Activated CD8-positive, alpha-beta T cell treated with anti-CD3 and anti-CD28 coated beads, Interleukin-2, amount 10 ng/mL, durations not matched to agents 7 days and 5 days (primary cell): ENCODE results near the gene PLOD1. TPM values are rescaled to one million over a fixed set of nuclear protein-coding genes. Genes with fewer than 3 reads are reported as not detected.
A peak's percentile ranks its signal among the peaks of the same experiment; 100 is the strongest.
"Not testable (repeated sequence)": the region's sequence is repeated elsewhere in the genome, so short reads cannot be mapped to it uniquely, and the experiment has no call there.

Source experiments
- ATAC-seq: fragments of 150-1000 bp; cut with Tn5 transposase; one replicate; pipeline ENCODE4 v1.10.0; 2021; ENCODE audit warnings: moderate library complexity
- CTCF ChIA-PET: fragments of 350-600 bp; sonication (Branson Sonifier 250); formaldehyde crosslinking; loops from one replicate; lab custom pipeline; 2021; ENCODE audit warnings: antibody characterized with exemption; lab: Charles Lee
- POLR2A ChIA-PET: fragments of 350-600 bp; sonication (Branson Sonifier 250); formaldehyde crosslinking; loops from one replicate; lab custom pipeline; 2021; ENCODE audit warnings: antibody characterized with exemption; lab: Charles Lee
- DNase-seq: peaks from one replicate; pipeline ENCODE4 v3.0.0-alpha.2; 2020
- H3K27ac Mint-ChIP-seq: one replicate; pipeline ENCODE4 v1.8.0; 2021; ENCODE audit warnings: mild to moderate bottlenecking, mixed read lengths
- H3K27me3 Mint-ChIP-seq: one replicate; pipeline ENCODE4 v1.8.0; 2021; ENCODE audit warnings: low read depth, mixed read lengths
- H3K36me3 Mint-ChIP-seq: one replicate; pipeline ENCODE4 v1.8.0; 2021; ENCODE audit warnings: low read depth, mixed read lengths
- H3K4me1 Mint-ChIP-seq: one replicate; pipeline ENCODE4 v1.8.0; 2021; ENCODE audit warnings: low read depth, mixed read lengths
- H3K4me3 Mint-ChIP-seq: one replicate; pipeline ENCODE4 v1.8.0; 2021; ENCODE audit warnings: mild to moderate bottlenecking, mixed read lengths
- H3K9me3 Mint-ChIP-seq: one replicate; pipeline ENCODE4 v1.8.0; 2022; ENCODE audit warnings: mixed read lengths; ENCODE audit not compliant: insufficient read depth
- total RNA-seq, 2 experiments: library from RNA; stranded (reverse); gene quantifications; one replicate each; pipeline ENCODE4 v1.2.3, GENCODE V29; 2021

The PLOD1 gene
- total RNA-seq, 2 experiments from 2014 or later: 25.0 to 26.1 TPM

DNA sequence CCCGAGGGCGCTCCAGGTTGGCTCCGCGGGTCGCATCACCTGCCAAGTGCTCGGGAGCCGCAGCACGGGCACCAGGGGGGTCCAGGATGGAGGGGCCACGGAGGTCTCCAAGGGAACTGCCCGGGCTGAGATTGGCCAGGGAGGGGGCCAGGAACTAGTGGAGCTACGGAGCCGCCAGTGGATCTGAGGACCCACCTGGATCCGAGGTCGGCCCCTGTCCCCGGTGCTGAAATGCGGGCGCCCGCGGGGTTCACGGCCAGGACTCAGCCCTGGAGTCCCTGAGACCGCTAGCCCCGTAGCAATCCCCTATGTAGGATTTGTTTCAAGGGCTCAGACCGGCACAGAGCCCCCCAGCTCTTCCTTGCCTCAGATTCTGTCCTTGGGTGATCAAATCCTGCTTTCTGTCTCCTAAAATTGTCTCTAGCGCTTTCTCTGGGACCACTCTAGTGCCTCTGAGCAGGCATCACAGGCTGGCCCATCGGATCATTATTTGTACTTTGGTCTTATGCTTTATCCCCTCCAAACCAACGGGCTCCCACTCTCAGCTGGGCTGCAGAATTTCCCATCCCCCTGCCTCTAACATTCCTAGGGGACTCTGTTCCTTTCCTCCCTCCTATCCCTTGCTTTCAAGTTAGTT, 35.6 kb upstream of the PLOD1 start:
- Mint-ChIP-seq H3K4me3 (no peak overlapping the region), H3K36me3 (no peaks in the 10 kb centered on the region), H3K9me3 (no peaks in the 10 kb centered on the region), H3K27ac (no peak overlapping the region), H3K27me3 (peaks cover 37% of the 10 kb centered on the region), H3K4me1 (no peaks in the 10 kb centered on the region)
- DNase-seq: peak; percentile 45
- ChIA-PET POLR2A (interaction anchor here (1.3 to 2.4 kb wide), 2 partner anchors 9 to 11 kb away, joined by 9 to 50 read pairs; no protein-coding TSS in a partner anchor), CTCF (interaction anchor here (1.4 kb wide), 1 partner anchor 9 kb away, joined by 5 read pairs; no protein-coding TSS in a partner anchor)
- peak; percentile 64 for ATAC-seq

DNA sequence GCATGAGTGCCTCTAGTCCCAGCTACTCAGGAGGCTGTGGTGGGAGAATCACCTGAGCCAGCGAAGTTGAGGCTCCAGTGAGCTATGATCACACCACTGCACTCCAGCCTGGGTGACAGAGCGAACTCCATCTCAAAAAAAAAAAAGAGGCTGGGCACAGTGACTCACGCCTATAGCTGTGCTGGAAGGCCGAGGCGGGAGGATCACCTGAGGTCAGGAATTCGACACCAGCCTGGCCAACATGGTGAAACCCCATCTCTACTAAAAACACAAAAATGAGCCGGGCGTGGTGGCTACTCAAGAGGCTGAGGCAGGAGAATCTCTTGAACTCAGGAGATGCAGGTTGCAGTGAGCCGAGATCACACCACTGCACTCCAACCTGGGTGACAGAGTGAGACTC, 33.1 kb upstream of the PLOD1 start:
- H3K9me3 Mint-ChIP-seq, POLR2A ChIA-PET, H3K4me3 Mint-ChIP-seq, CTCF ChIA-PET, DNase-seq, ATAC-seq, H3K27ac Mint-ChIP-seq, H3K36me3 Mint-ChIP-seq: not testable (repeated sequence)
- peaks cover 20% of the 10 kb centered on the region for H3K4me1 Mint-ChIP-seq
- peaks cover 33% of the 10 kb centered on the region for H3K27me3 Mint-ChIP-seq

DNA sequence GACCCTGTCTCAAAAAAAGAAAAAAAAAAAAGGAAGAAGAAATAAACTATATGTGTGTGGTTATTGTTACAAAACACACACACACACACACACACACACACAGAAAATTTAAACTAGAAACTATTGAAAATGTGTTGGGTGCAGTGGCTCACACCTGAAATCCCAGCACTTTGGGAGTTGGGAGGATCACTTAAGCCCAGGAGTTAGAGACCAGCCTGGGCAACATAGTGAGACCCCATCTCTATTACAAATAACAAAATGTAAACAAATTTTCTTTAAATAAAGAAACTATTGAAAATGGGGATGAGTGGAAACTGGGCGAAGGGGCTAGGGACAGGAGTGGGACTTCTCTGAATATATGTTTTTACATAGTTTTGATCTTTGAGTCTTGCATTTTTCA, 31.3 kb upstream of the PLOD1 start:
- H3K4me3 Mint-ChIP-seq: no peak overlapping the region
- peaks cover 35% of the 10 kb centered on the region for H3K4me1 Mint-ChIP-seq
- DNase-seq (no peak), ATAC-seq (no peak)
- H3K36me3 Mint-ChIP-seq: peaks cover 4% of the 10 kb centered on the region
- peaks cover 20% of the 10 kb centered on the region for H3K27me3 Mint-ChIP-seq
- no peaks in the 10 kb centered on the region for H3K9me3 Mint-ChIP-seq
- H3K27ac Mint-ChIP-seq: no peak overlapping the region
- ChIA-PET POLR2A (no interaction called here), CTCF (no interaction called here)

DNA sequence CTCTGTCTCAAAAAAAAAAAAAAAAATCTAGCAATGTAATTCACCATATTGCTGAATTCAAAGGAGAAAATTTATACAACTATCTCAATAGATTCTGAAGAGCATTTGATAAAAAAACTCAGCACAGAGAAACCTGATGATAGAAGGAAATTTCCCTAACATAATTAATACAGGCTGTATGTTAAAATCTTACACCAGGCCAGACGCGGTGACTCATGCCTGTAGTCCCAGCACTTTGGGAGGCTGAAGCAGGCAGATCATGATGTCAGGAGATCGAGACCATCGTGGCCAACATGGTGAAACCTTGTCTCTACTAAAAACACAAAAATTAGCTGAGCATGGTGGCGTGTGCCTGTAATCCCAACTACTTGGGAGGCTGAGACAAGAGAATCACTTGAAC, 30.4 kb upstream of the PLOD1 start:
- POLR2A ChIA-PET, CTCF ChIA-PET: not testable (repeated sequence)

DNA sequence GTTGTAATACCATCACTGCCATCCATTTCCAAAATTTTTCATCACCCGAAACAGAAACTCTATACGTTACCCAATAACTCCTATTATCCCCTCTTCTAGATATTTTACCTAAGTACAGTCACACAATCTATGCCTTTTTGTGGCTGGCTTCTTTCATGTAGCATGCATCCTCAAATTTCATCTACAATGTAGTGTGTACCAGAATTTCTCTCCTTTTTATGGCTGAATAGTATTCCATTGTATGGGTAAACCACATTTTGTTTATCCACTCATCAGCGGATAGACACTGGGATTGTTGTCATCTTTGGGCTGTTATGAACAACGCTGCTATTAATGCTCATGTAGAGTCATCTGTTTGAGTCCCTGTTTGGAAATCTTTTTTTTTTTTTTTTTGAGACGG, 29.5 kb upstream of the PLOD1 start:
- CTCF ChIA-PET: no interaction called here
- Mint-ChIP-seq H3K4me3 (peak overlapping the region; percentile 37), H3K9me3 (no peaks in the 10 kb centered on the region), H3K27ac (no peak overlapping the region), H3K36me3 (peaks cover 8% of the 10 kb centered on the region), H3K4me1 (peaks cover 49% of the 10 kb centered on the region), H3K27me3 (peaks cover 13% of the 10 kb centered on the region)
- ATAC-seq (no peak), DNase-seq (no peak)
- POLR2A ChIA-PET: no interaction called here

More for the DNA sequence above, 30.4 kb upstream of the PLOD1 start:
- Mint-ChIP-seq H3K27me3 (peaks cover 18% of the 10 kb centered on the region), H3K4me1 (peaks cover 43% of the 10 kb centered on the region)
- H3K4me3 Mint-ChIP-seq, DNase-seq, H3K36me3 Mint-ChIP-seq, H3K9me3 Mint-ChIP-seq, ATAC-seq, H3K27ac Mint-ChIP-seq: not testable (repeated sequence)

DNA sequence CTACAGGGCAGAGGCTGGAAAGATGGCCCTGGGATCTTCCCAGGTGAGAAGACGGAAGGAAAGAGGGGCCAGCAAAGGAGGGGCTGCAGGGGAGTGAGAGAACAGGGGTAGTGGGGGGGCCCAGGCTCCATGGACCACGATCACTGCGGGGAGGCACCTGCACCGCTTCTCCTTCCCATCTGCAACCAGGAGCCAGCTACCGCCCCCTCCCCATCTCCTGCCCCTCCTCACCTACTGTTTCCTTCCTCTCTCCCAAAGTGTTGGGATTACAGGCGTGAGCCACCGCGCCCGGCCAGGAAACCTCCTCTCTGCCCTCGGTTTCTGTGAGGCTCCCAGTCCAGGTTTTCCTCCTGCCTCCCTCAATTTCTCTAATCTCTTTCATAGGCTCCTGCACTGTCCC, 27.6 kb upstream of the PLOD1 start:
- POLR2A ChIA-PET: interaction anchor here (4.5 kb wide), 1 partner anchor 65 kb away, joined by 138 read pairs; no protein-coding TSS in a partner anchor
- no peak for DNase-seq
- no peak for ATAC-seq
- CTCF ChIA-PET: no interaction called here
- peaks cover 8% of the 10 kb centered on the region for H3K36me3 Mint-ChIP-seq
- peaks cover 56% of the 10 kb centered on the region for H3K4me1 Mint-ChIP-seq
- H3K9me3 Mint-ChIP-seq: no peaks in the 10 kb centered on the region
- H3K27ac Mint-ChIP-seq: no peak overlapping the region
- peaks cover 9% of the 10 kb centered on the region for H3K27me3 Mint-ChIP-seq
- H3K4me3 Mint-ChIP-seq: no peak overlapping the region

DNA sequence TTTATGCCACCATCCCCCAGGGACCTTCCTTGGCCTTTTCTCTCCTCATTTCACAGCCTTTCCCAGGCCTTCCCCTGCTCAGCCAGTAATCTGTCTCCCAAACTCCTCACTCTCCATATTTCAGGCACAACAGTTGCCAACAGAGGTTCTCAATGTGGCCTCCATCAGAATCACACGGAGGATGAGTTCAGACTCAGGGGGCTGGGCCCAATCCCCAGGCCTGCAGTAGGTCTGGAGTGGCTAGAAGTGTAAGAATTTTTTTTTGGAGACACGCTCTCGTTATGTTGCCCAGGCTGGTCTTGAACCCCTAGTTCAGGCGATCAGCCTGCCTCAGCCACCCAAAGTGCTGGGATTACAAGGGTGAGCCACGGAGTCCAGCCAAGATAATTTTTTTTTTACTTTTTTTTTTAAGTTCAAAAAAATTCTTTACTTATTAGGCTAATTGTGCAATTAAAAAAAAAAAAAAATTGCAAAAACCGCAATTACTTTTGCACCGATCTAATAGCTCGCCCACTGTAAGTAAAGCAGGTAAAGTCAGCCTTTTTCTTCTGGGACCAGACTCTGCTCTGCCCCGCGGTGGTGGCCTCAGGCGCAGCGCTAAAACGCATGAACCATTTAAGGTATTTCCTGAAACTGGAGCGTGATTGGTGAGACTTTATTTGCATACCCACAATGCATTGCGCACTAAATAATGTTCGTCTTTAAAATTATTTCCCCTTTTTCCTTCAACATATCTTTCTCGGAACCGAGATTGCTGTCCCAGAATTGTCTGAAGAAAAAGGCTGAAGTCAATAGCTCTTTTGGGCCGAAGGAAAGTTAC, 27.0 kb upstream of the PLOD1 start:
- Mint-ChIP-seq H3K27me3 (peaks cover 5% of the 10 kb centered on the region), H3K36me3 (peaks cover 8% of the 10 kb centered on the region), H3K27ac (peak overlapping the region; percentile 100), H3K4me3 (peak overlapping the region; percentile 81), H3K4me1 (peaks cover 56% of the 10 kb centered on the region), H3K9me3 (no peaks in the 10 kb centered on the region)
- ATAC-seq: peak; percentile 47
- POLR2A ChIA-PET: interaction anchor here (0.5 to 5.0 kb wide), 164 partner anchors 8 to 1738 kb away, joined by 3 to 310 read pairs (median 6); partner anchors contain the start of genes AGTRAP, CLCN6, DHRS3 and FBXO6
- peak; percentile 94 for DNase-seq
- CTCF ChIA-PET: interaction anchor here (1.3 to 2.2 kb wide), 10 partner anchors 8 to 159 kb away, joined by 4 to 7 read pairs (median 5); partner anchors contain the start of genes CLCN6, MTHFR and PLOD1

DNA sequence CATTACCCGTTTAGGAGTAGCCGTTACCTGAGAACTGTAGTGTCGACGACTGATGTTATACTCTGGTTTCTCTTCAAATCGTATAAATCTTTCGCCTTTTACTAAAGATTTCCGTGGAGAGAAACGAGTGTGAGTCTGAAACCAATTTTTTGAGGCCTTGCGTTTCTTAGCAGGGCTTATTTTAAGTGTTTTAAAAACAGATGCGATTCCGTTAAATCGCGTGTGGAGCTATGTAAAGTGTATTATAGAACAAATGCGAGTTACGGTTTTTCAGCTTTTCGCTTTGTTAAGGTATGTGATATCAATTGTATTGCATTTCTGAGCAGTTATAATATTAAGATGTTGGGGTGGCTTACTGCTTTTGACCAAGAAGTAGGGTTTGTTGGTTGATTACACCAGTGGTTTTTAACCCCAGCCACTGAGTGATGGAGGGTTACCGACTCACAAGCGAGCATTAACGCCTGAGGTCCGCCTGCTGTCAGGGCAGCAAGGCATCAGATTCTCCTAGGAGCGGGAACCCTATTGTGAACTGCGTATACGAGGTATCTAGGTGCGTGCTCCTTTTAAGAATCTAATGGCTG, 26.3 kb upstream of the PLOD1 start:
- peak; percentile 90 for DNase-seq
- H3K4me1 Mint-ChIP-seq: peaks cover 56% of the 10 kb centered on the region
- peak overlapping the region; percentile 100 for H3K27ac Mint-ChIP-seq
- peak; percentile 72 for ATAC-seq
- ChIA-PET POLR2A (interaction anchor here (0.5 to 5.0 kb wide), 169 partner anchors 9 to 1822 kb away, joined by 3 to 310 read pairs (median 6); partner anchors contain the start of genes AGTRAP, CLCN6, DHRS3 and FBXO6), CTCF (interaction anchor here (0.8 to 2.2 kb wide), 11 partner anchors 8 to 628 kb away, joined by 3 to 7 read pairs (median 5); partner anchors contain the start of genes CLCN6, MTHFR and PLOD1)
- H3K27me3 Mint-ChIP-seq: peaks cover 5% of the 10 kb centered on the region
- no peaks in the 10 kb centered on the region for H3K9me3 Mint-ChIP-seq
- peak overlapping the region; percentile 81 for H3K4me3 Mint-ChIP-seq
- peaks cover 8% of the 10 kb centered on the region for H3K36me3 Mint-ChIP-seq

DNA sequence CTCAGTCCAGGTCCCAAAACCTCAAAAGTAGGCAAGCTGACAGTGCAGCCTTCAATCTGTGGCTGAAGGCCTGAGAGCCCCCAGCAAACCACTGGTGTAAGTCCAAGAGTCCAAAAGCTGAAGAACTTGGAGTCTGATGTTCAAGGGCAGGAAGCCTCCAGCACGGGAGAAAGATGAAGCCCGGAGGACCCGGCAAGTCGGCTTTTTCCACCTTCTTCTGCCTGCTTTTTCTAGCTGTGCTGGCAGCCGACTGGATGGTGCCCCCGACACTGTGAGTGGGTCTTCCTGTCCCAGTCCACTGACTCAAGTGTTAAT, 23.6 kb upstream of the PLOD1 start:
- POLR2A ChIA-PET: interaction anchor here (1.3 to 5.0 kb wide), 8 partner anchors 9 to 128 kb away, joined by 4 to 310 read pairs (median 154); partner anchors contain the start of genes KIAA2013, MFN2 and PLOD1
- H3K9me3 Mint-ChIP-seq, DNase-seq, H3K4me3 Mint-ChIP-seq, H3K27me3 Mint-ChIP-seq, ATAC-seq, H3K36me3 Mint-ChIP-seq, H3K27ac Mint-ChIP-seq: not testable (repeated sequence)
- CTCF ChIA-PET: interaction anchor here (1.6 kb wide), 1 partner anchor 120 kb away, joined by 4 read pairs; no protein-coding TSS in a partner anchor
- peaks cover 42% of the 10 kb centered on the region for H3K4me1 Mint-ChIP-seq

DNA sequence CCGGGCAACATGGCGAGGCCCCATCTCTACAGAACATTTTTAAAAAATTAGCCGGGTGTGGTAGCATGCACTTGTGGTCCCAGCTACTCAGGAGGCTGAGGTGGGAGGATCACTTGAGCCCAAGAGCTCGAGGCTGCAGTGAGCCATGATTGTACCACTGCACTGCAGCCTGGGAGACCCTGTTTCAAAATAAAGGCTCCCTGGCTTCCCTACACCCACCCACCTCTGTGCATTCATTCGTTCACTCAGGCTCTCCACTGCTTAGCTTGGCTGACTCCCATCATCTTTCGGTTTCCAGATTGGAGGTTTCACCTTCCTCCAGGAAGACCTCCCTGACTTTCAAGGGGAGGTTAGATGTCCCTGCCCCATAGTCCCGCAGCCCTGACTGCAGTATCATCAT, 22.5 kb upstream of the PLOD1 start:
- Mint-ChIP-seq H3K36me3 (peaks cover 9% of the 10 kb centered on the region), H3K27ac (no peak overlapping the region), H3K9me3 (no peaks in the 10 kb centered on the region), H3K4me1 (peaks cover 32% of the 10 kb centered on the region), H3K4me3 (no peak overlapping the region), H3K27me3 (no peaks in the 10 kb centered on the region)
- ATAC-seq (no peak), DNase-seq (no peak)
- CTCF ChIA-PET: no interaction called here
- POLR2A ChIA-PET: interaction anchor here (5.0 kb wide), 1 partner anchor 23 kb away, joined by 259 read pairs; the partner anchor contains the start of gene PLOD1

DNA sequence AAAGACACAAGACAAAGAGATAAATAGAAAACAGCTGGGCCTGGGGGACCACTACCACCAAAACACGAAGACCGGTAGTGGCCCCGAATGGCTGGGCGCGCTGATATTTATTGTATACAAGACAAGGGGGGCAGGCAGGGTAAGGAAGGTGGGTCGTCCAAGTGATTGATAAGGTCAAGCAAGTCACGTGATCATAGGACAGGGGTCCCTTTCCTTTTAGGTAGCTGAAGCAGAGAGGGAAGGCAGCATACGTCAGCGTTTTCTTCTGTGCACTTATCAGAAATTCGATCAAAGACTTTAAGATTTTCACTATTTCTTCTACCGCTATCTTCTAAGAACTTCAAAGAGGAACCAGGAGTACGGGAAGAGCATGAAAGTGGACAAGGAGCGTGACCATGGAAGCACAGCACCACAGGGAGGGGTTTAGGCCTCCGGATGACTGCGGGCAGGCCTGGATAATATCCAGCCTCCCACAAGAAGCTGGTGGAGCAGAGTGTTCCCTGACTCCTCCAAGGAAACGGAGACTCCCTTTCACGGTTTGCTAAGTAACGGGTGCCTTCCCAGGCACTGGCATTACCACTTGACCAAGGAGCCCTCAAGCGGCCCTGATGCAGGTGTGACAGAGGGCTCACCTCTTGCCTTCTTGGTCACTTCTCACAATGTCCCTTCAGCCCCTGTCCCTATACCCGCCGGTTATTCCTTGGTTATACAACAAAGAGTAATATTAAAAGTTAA, 21.9 kb upstream of the PLOD1 start:
- CTCF ChIA-PET, H3K9me3 Mint-ChIP-seq, H3K4me3 Mint-ChIP-seq, ATAC-seq, DNase-seq, H3K27me3 Mint-ChIP-seq, POLR2A ChIA-PET, H3K27ac Mint-ChIP-seq, H3K36me3 Mint-ChIP-seq: not testable (repeated sequence)
- H3K4me1 Mint-ChIP-seq: peaks cover 26% of the 10 kb centered on the region
